Hepatocyte (in vitro differentiated cells): ENCODE results near the gene ACOXL.

Source experiments
- CTCF ChIP-seq: fragments of 200-600 bp; sonication (generic); IDR thresholded peaks from 2 replicates; pipeline ENCODE4 v1.5.1; 2016; ENCODE audit warnings: antibody characterized with exemption, mild to moderate bottlenecking; ENCODE audit not compliant: poor library complexity
- EZH2 ChIP-seq: fragments of 200-600 bp; sonication (generic); IDR thresholded peaks from 2 replicates; pipeline ENCODE4 v1.6.1; 2016; ENCODE audit warnings: antibody characterized with exemption, mild to moderate bottlenecking, borderline replicate concordance

GRCh38 chr2:111072220-111072871 lies 340.0 kb downstream of the ACOXL start:
- TF ChIP-seq CTCF, result no peak
- TF ChIP-seq EZH2, result no peak
